Stimulated activated CD8-positive, alpha-beta memory T cell treated with anti-CD3 and anti-CD28 coated beads, Interleukin-15, amount 100 ng/mL, for 24 hours (primary cell): ENCODE data around the gene WDR76.

Experiments
- DNase-seq: peaks from one replicate; pipeline ENCODE4 v3.0.0-alpha.2; 2020; ENCODE audit warnings: low read depth

The WDR76 gene

DNA sequence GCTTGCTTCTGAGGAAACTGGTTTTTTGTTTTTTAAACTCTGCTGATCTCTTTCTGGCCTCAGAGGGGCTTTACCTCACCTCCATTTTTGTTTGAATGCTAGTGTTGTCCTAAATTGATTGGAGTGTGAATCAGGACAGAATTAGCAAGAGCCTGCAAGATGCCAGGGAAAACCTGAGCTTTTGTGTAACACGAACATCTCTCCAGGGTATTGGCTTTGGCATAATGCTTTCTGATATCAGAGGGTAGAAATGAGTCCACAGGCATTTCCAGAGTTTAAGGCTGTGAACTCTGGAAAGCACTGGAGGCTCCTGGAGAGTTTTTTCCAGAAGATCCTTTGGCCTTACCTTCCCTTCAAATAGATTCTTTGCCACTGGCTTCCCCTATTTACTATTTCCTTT is 87.1 kb downstream of the WDR76 start:
- DNase-seq, result no peak

DNA sequence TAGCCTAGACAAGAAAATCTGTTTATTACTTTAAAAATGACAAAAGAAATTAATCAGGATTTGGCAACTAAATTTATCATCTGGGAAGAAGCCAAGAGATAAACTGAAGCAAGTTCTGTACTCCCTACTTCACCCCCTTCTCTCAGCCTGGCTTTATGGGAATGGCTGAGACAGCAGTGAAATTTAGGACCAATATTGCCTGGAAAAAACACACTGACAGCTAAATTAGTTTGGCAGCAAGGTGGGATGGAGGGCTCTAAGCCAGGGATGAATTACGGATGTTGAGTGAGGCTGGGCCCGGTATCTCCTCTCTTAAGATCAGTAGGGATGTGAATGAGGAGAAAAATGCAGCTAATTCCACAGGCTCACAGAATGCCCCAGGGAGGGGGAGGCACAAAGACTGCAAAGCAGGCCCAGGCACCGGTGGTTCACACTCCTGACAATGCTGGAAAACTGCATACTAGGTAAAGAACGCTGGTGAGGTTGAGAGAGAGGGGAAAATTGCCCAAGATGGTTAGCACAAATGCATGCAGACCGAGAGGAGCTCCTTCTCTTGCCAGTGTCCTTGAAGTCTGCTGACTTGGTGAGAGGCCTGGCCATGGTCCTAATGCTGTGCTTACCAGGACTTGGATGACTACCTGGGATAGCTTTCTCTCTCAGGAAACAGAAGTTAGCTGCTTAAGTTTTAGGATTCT is 89.0 kb downstream of the WDR76 start:
- no peak for DNase-seq

DNA sequence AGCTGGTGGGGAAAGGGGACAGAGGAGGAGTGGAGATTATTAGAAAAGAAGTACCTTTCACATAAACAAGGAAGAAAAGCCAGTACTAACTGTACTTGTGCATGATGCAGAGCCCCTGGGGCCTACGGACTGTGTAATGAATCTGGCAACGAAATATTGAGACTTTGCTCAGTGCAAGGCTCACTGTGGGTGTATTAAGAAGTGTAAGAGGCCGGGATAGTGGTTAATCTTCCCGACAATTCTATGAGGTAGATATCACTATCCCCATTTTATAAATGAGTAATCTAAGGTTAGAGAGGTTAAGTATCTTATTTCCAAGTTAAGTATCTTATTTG is 89.5 kb downstream of the WDR76 start:
- no peak for DNase-seq
